Measurements from ENCODE around the gene NOTCH1. TPM values are rescaled to one million over a fixed set of nuclear protein-coding genes. Genes with fewer than 3 reads are reported as not detected.

Gene NOTCH1
- total and polyA plus RNA-seq, 11 donors: 8.0 to 47.3 (median 20.3) TPM

GRCh38 chr9:136463578-136463977 is 82.3 kb downstream of the NOTCH1 start:
- Histone ChIP-seq H3K4me3 (no peak overlapping the region), H3K9me3 (no peaks in the 10 kb centered on the region), H3K27me3 (no peaks in the 10 kb centered on the region), H3K4me1 (no peaks in the 10 kb centered on the region), H3K27ac (no peak overlapping the region), H3K36me3 (peaks cover 5 to 100% (median 100%) of the 10 kb centered on the region in 9 donors)
- intact Hi-C loops (cut with DNase I): no loop called here
- DNase-seq (no peak), ATAC-seq (no peak)
- TF ChIP-seq CTCF (IDR thresholded peaks at IDR 0.05) (no peak), POLR2A (IDR thresholded peaks at IDR 0.05) (no peak)
- WGBS, 4 donors: 91 to 94% (median 93%) methylated on average over 14 of the region's 14 CpGs

- 90 to 95% (median 94%) methylated on average over 14 to 17 of the region's 17 CpGs for WGBS, 4 donors
- Histone ChIP-seq H3K36me3 (peaks cover 5 to 100% (median 100%) of the 10 kb centered on the region in 9 donors), H3K27ac (no peak overlapping the region), H3K4me3 (no peak overlapping the region), H3K4me1 (no peaks in the 10 kb centered on the region), H3K27me3 (no peaks in the 10 kb centered on the region), H3K9me3 (no peaks in the 10 kb centered on the region)
- intact Hi-C loops (cut with DNase I): no loop called here
- TF ChIP-seq CTCF (IDR thresholded peaks at IDR 0.05) (no peak), POLR2A (IDR thresholded peaks at IDR 0.05) (no peak)
- ATAC-seq (no peak), DNase-seq (no peak)
Observed at GRCh38 chr9:136462664-136463063, 83.2 kb downstream of the NOTCH1 start.

GRCh38 chr9:136460772-136461325 is 85.0 kb downstream of the NOTCH1 start:
- peaks cover 0 to 100% (median 100%) of the 10 kb centered on the region in 9 donors for H3K36me3 ChIP-seq
- TF ChIP-seq POLR2A (IDR thresholded peaks at IDR 0.05) (no peak), CTCF (IDR thresholded peaks at IDR 0.05) (no peak)
- H3K4me1 ChIP-seq: no peaks in the 10 kb centered on the region
- WGBS, 4 donors: 94 to 96% (median 95%) methylated on average over 23 of the region's 23 CpGs
- no peaks in the 10 kb centered on the region for H3K9me3 ChIP-seq
- H3K27ac ChIP-seq: no peak overlapping the region
- H3K4me3 ChIP-seq: no peak overlapping the region
- no peaks in the 10 kb centered on the region for H3K27me3 ChIP-seq
- DNase-seq (no peak), ATAC-seq (no peak)
- intact Hi-C loops (cut with DNase I): no loop called here

- 94 to 96% (median 96%) methylated on average over 23 to 28 of the region's 28 CpGs for WGBS, 4 donors
- no peaks in the 10 kb centered on the region for H3K4me1 ChIP-seq
- TF ChIP-seq CTCF (IDR thresholded peaks at IDR 0.05) (no peak), POLR2A (IDR thresholded peaks at IDR 0.05) (no peak)
- H3K36me3 ChIP-seq: peaks cover 0 to 100% (median 100%) of the 10 kb centered on the region in 9 donors
- H3K9me3 ChIP-seq: no peaks in the 10 kb centered on the region
- DNase-seq (no peak), ATAC-seq (no peak)
- intact Hi-C loops (cut with DNase I): no loop called here
- H3K4me3 ChIP-seq: no peak overlapping the region
- H3K27ac ChIP-seq: no peak overlapping the region
- no peaks in the 10 kb centered on the region for H3K27me3 ChIP-seq
Observed at GRCh38 chr9:136459425-136459824, 86.4 kb downstream of the NOTCH1 start.
